HG02840 (cell line): ENCODE results near the gene UBL7.
"Not testable (repeated sequence)": the region's sequence is repeated elsewhere in the genome, so short reads cannot be mapped to it uniquely, and the experiment has no call there.

ENCODE experiments used
- ATAC-seq: cut with Tn5 transposase; IDR thresholded peaks from one replicate; pipeline ENCODE4 v1.9.1; 2021; ENCODE audit warnings: mild to moderate bottlenecking, moderate library complexity, moderate number of reproducible peaks; ENCODE audit not compliant: unreplicated experiment, low FRiP score

The UBL7 gene

GRCh38 chr15:74460871-74461846 is at the start of gene UBL7:
TSS of gene UBL7 (minus strand) at chr15:74461160. CDS start at chr15:74458867, 2,293 bp downstream.
- ATAC-seq = peak; percentile 90

GRCh38 chr15:74506515-74506840 is 45.5 kb upstream of the UBL7 start:
- no peak for ATAC-seq

- no peak for ATAC-seq
Observed at GRCh38 chr15:74505837-74506514, 45.0 kb upstream of the UBL7 start.

- ATAC-seq = no peak
Observed at GRCh38 chr15:74504836-74505235, 43.9 kb upstream of the UBL7 start.

- no peak for ATAC-seq
Observed at GRCh38 chr15:74504418-74504817, 43.5 kb upstream of the UBL7 start.

- no peak for ATAC-seq
Observed at GRCh38 chr15:74502301-74502700, 41.3 kb upstream of the UBL7 start.

- ATAC-seq = no peak
Observed at GRCh38 chr15:74500401-74500800, 39.4 kb upstream of the UBL7 start.

- no peak for ATAC-seq
Observed at GRCh38 chr15:74499366-74499765, 38.4 kb upstream of the UBL7 start.

GRCh38 chr15:74497584-74497983 is 36.6 kb upstream of the UBL7 start:
- no peak for ATAC-seq

GRCh38 chr15:74496648-74497047 is 35.7 kb upstream of the UBL7 start:
- ATAC-seq = no peak

GRCh38 chr15:74490339-74490689 is 29.4 kb upstream of the UBL7 start:
- ATAC-seq = no peak

- no peak for ATAC-seq
Observed at GRCh38 chr15:74489518-74490338, 28.8 kb upstream of the UBL7 start.

GRCh38 chr15:74488776-74489175 is 27.8 kb upstream of the UBL7 start:
- ATAC-seq = no peak

GRCh38 chr15:74482661-74483060 is 21.7 kb upstream of the UBL7 start:
- ATAC-seq = no peak

- not testable (repeated sequence) for ATAC-seq
Observed at GRCh38 chr15:74480364-74480763, 19.4 kb upstream of the UBL7 start.

GRCh38 chr15:74471621-74472020 is 10.7 kb upstream of the UBL7 start:
- not testable (repeated sequence) for ATAC-seq

GRCh38 chr15:74470631-74471395 is 9.9 kb upstream of the UBL7 start:
- ATAC-seq = no peak

- no peak for ATAC-seq
Observed at GRCh38 chr15:74468341-74469032, 7.5 kb upstream of the UBL7 start.

- ATAC-seq = no peak
Observed at GRCh38 chr15:74466570-74466969, 5.6 kb upstream of the UBL7 start.

- no peak for ATAC-seq
Observed at GRCh38 chr15:74464897-74465296, 3.9 kb upstream of the UBL7 start.
